HT-29 (cell line): Measurements from ENCODE around the gene C11orf24. TPM values are rescaled to one million over a fixed set of nuclear protein-coding genes. Genes with fewer than 3 reads are reported as not detected.

ENCODE experiments used
- DNase-seq: peaks from one replicate; pipeline ENCODE4 v3.0.0-alpha.2; 2015; ENCODE audit warnings: low spot score
- total RNA-seq: library from RNA; depleted of rRNA; stranded (reverse); fragments of >200 nt; shearing (Covaris generic); gene quantifications from 2 replicates; pipeline ENCODE4 v1.2.3, GENCODE V29; 2014

Gene C11orf24
- total RNA-seq, 1 experiment from 2014 or later, result 38.8 TPM

GRCh38 chr11:68270196-68271022 lies 1.4 kb downstream of the C11orf24 start:
- DNase-seq, result no peak

GRCh38 chr11:68269414-68270081 lies 2.2 kb downstream of the C11orf24 start:
- DNase-seq, result no peak

GRCh38 chr11:68267881-68268240 lies 3.9 kb downstream of the C11orf24 start:
- no peak for DNase-seq

GRCh38 chr11:68266936-68267880 lies 4.6 kb downstream of the C11orf24 start:
- DNase-seq, result no peak

GRCh38 chr11:68266121-68266891 lies 5.5 kb downstream of the C11orf24 start:
- no peak for DNase-seq

GRCh38 chr11:68264741-68265540 lies 6.8 kb downstream of the C11orf24 start:
- no peak for DNase-seq

GRCh38 chr11:68264244-68264643 lies 7.5 kb downstream of the C11orf24 start:
- DNase-seq, result no peak

- DNase-seq, result no peak
These were observed 8.2 kb downstream of the C11orf24 start for GRCh38 chr11:68263444-68264035.

- no peak for DNase-seq
These were observed 9.3 kb downstream of the C11orf24 start for GRCh38 chr11:68262544-68262827.

- no peak for DNase-seq
These were observed 9.8 kb downstream of the C11orf24 start for GRCh38 chr11:68261749-68262543.

- DNase-seq, result no peak
These were observed 10.8 kb downstream of the C11orf24 start for GRCh38 chr11:68261006-68261405.

GRCh38 chr11:68260484-68260883 lies 11.3 kb downstream of the C11orf24 start:
- DNase-seq, result no peak

- DNase-seq, result no peak
These were observed 12.4 kb downstream of the C11orf24 start for GRCh38 chr11:68259122-68259959.

GRCh38 chr11:68258363-68258765 lies 13.4 kb downstream of the C11orf24 start:
- no peak for DNase-seq

- peak; percentile 99 for DNase-seq
These were observed 14.1 kb downstream of the C11orf24 start for GRCh38 chr11:68257477-68258362.

GRCh38 chr11:68256331-68256741 lies 15.4 kb downstream of the C11orf24 start:
- no peak for DNase-seq

GRCh38 chr11:68255526-68255925 lies 16.2 kb downstream of the C11orf24 start:
- DNase-seq, result no peak
